Dedifferentiated amniotic fluid mesenchymal stem cell (primary cell): ENCODE data around the gene DICER1.

Experiments used
- DNase-seq: peaks from one replicate; pipeline ENCODE4 v3.0.0-alpha.2; 2016; ENCODE audit errors: extremely low spot score

The DICER1 gene

GRCh38 chr14:95059126-95059525 is 98.2 kb downstream of the DICER1 start:
- DNase-seq, result no peak

DNA sequence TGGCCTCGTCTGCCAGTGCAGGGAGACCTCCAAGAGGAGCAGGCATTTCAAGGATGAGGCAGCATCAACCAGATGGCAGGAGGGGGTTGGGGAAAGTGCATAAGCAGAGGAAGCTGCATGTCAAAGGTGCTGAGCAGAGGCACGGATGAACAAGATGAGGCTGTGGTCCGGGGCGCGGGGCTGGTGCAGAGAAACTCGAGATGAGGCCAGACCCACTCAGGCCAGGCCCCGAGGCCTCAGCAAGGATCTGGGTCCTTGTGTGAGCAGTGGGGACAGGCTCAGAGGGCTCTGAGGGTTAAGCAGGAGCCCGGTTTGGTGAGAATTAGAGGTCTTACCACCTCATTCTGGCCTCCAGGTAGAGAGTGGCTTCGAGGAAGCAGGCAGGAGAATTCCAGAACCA is 98.8 kb downstream of the DICER1 start:
- DNase-seq, result no peak

DNA sequence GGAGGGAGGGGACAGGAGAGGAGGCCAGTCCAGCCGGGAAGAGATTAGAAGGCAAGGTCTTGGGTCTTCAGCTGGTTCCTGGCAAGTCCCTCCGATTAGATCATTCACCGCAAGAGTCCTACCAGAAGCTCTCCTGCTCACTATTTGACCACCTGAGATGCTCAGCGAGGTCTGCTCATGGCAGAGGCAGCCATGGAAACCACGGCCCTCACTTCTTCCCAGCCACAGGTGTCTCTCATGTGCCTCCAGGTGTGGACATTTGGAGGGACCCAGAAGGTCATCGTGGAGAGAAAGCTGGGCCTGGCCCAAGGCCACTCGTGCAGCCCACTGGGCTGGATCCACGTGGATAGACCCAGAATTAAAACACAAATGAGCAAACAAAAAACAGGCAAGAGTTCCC is 99.5 kb downstream of the DICER1 start:
- DNase-seq, result no peak

GRCh38 chr14:95057147-95057546 is 100.2 kb downstream of the DICER1 start:
- DNase-seq, result no peak

DNA sequence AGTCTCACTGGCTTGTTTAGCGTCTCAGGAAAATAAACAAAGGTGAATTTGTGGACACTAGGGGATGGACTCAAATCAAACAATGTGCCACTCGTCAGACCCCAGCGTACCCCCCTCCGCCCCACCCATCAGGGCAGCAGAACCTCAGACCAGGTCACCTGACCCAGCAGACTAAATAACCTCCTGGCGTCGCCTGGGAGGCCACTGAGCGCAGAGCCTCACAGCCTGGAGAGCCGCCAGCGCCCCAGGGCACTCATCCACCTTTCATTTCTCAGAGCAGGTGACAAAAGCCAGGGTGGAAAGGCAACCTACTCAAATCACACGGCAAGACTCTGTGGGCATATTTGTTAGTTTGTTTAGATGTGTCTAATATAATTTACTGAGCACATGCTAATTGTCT is 100.9 kb downstream of the DICER1 start:
- DNase-seq, result no peak

- no peak for DNase-seq
Measured at GRCh38 chr14:95055318-95055717, 102.0 kb downstream of the DICER1 start.

- DNase-seq, result no peak
Measured at GRCh38 chr14:95054346-95055280, 102.7 kb downstream of the DICER1 start.

- no peak for DNase-seq
Measured at GRCh38 chr14:95052016-95052585, 105.2 kb downstream of the DICER1 start.

GRCh38 chr14:95049952-95050351 is 107.4 kb downstream of the DICER1 start:
- no peak for DNase-seq

DNA sequence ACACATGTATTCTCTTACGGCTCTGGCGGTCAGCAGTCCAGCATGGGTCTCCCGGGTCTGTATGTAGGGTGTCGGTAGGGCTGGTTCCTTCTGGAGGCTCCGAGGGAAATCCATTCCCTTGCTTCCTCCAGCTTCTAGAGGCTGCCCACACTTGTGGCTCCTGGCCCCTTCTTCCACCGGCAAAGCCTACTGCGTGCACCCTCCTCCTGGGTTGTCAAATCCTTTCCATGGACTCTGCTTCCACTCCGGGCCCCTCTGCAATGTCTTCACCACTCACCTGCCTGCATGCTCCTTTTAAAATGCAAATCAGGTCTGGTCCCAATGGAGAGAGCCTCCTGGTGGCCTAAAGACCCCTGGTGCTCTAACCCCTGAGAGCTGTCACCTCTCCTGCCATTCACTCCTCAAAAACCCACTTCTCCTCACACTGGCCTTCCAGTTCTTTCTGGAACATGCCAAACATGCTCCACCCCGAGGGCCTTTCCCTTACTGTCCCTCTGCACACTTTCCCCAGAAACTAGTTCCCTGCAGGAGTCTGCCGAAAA is 108.5 kb downstream of the DICER1 start:
- DNase-seq, result no peak

GRCh38 chr14:95047754-95048153 is 109.6 kb downstream of the DICER1 start:
- DNase-seq, result no peak

DNA sequence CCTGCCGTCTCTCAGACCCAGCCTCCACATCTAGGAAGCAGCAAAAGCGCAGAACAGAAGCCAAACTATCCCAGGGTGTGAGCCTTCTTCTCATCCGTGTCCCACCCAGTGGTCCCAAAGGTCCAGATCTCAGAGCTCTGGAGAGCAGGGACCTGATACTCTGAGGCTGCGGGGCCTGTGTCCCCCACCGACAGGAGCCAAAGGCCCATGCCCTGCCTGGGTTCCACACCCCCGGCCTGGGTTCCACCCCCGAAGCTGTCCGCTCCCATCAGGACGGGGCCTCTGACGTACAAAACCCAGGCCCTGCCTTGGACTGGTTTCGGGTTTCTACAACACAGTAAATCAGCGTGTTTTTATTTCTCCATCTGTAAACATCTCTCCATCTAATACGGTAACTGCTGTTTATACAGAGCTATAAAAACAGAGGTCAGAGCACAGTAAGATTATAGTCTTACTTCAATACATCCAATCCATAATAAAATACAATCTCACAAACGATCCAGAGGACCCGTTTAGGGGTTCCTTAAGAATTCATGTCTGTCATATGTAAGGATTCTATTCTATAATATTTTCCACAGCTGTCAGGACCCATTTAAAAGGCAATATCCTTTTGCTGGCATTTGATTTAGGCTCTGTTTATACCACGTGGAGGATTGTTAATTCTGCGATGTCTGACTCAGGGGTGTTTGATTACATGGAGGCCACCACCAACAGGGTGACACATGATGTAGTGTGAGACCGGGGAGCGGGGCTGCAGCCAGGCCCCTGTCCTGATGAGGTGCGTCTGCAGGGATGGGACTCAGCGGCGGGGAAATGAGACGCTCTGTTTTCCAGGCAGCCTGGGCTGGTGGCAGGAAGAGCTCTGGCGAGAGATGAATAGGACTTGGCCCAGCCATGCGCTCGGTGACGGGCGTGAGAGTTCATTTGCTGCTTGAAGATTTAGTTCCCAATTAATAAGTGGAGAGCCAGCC is 110.3 kb downstream of the DICER1 start:
- DNase-seq, result peak; percentile 23

- no peak for DNase-seq
Measured at GRCh38 chr14:95045836-95046430, 111.4 kb downstream of the DICER1 start.

DNA sequence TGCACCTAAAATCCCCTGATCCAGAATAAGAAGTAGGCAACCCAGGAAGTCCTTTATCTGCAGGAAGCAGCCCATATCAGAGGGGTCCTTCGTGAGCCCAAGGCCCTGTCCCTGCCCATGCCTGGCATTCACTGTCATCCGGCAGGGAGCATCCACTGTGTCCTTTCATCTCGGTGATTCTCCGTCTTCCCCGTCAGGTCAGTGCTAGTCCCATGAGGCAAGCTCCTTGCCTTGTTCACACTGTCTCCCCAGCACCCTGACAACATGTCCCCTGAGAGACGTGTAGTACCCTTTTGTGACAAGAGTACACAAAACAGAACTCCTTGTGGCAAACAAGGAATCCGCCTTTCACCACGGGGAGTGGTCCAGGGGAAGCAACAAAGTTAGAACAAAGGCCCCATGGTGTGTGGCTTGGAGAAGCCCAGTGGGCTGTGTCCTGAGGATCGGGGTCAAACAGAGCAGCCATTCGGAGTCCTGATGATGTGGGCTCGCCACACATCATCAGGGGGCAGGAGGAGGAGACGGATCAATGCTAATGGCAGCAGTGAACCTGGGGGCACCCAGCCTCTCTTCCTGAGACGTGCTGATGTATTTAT is 112.1 kb downstream of the DICER1 start:
- DNase-seq, result no peak

GRCh38 chr14:95044463-95045105 is 112.7 kb downstream of the DICER1 start:
- no peak for DNase-seq

GRCh38 chr14:95043732-95044462 is 113.4 kb downstream of the DICER1 start:
- DNase-seq, result no peak

GRCh38 chr14:95043314-95043713 is 114.0 kb downstream of the DICER1 start:
- DNase-seq, result no peak

DNA sequence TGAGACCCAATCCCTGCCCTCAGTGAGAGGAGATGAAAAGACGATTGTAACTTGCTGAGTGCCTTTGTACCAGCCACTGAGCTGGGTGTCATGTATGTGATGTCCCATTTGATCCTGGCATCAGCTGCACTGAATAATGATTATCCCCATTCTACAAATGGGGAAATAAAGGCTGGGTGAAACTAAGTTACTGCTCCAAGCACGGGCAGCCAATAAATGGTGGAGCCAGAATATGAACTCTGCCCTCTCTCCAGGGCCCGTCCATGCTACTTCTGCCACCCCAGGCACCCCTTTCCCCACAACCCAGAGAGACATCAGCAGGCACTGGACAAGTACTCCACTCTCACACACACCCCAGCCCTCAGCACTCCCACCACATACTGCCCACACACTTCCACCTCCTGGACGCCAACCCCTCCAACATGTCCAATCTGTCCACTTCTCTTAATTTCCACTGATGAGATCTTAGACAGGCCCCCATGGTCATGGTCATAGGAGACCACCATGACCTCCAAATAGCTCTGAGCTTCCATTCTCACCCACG is 115.8 kb downstream of the DICER1 start:
- no peak for DNase-seq

DNA sequence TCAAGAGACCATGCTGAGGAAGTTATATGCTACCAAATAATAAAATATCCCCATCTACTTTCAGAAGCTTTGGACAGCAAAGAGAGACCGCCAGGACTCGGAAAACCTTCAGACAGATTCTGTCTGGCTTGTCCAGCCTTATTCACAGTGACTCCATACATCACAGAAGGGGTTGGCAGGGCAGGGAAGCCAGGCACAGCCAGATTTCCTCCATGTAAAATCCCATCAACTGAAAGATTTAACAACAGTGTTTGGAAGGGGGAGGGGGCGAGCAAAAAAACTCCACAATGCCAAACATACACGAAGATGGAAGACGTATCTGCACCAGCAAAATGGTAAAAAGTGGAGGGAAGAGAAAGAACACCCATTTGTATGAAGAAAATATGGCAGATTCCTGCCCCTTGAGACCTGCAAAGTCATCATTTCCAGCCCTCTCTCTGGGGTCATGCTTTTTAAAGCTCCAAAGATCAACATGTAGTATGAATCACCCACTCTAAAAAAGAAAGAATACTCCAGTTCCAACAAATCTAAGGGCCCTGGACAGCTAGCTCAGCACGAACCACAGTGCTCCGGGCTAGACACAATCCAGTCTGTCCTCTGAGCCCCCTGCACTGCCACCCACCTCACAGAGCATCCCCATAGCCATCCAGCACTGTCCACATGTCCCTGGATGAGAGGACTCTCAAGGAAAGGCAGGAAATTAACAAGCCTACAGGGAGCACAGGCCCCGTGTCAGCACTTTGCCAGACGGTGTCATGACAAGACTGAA is 116.4 kb downstream of the DICER1 start:
- DNase-seq, result peak; percentile 17
